Neural progenitor cell (in vitro differentiated cells): ENCODE data around the gene TIGD3. TPM values are rescaled to one million over a fixed set of nuclear protein-coding genes. Genes with fewer than 3 reads are reported as not detected.
A peak's percentile ranks its signal among the peaks of the same experiment; 100 is the strongest.

Source experiments
- DNase-seq: peaks from one replicate; pipeline ENCODE4 v3.0.0-alpha.2; 2016; ENCODE audit warnings: low spot score
- H2AFZ ChIP-seq: fragments of 200-600 bp; sonication (generic); replicated peaks from 2 replicates; pipeline ENCODE4 v1.6.1; 2016; ENCODE audit warnings: antibody characterized with exemption
- H3F3A ChIP-seq: fragments of 200-600 bp; sonication (generic); 2 replicates; pipeline ENCODE4 v1.6.1; 2016; ENCODE audit warnings: antibody characterized with exemption, low read depth
- H3K27ac ChIP-seq: fragments of 200-600 bp; sonication (generic); 2 replicates; pipeline ENCODE4 v1.5.1; 2016; ENCODE audit warnings: mild to moderate bottlenecking
- H3K27me3 ChIP-seq: fragments of 200-600 bp; sonication (generic); 2 replicates; pipeline ENCODE4 v1.6.1; 2016; ENCODE audit warnings: mild to moderate bottlenecking, moderate library complexity
- H3K36me3 ChIP-seq: fragments of 200-600 bp; sonication (generic); 2 replicates; pipeline ENCODE4 v1.5.1; 2016
- H3K4me1 ChIP-seq: fragments of 200-600 bp; sonication (generic); 2 replicates; pipeline ENCODE4 v1.6.1; 2016; ENCODE audit warnings: mixed run types
- H3K4me2 ChIP-seq: fragments of 200-600 bp; sonication (generic); 2 replicates; pipeline ENCODE4 v1.6.1; 2016
- H3K4me3 ChIP-seq: fragments of 200-600 bp; sonication (generic); 2 replicates; pipeline ENCODE4 v1.5.1; 2016
- H3K79me2 ChIP-seq: fragments of 200-600 bp; sonication (generic); 2 replicates; pipeline ENCODE4 v1.6.1; 2016; ENCODE audit warnings: low read depth
- H3K9ac ChIP-seq: fragments of 200-600 bp; sonication (generic); 2 replicates; pipeline ENCODE4 v1.6.1; 2016
- H3K9me3 ChIP-seq: fragments of 200-600 bp; sonication (generic); 2 replicates; pipeline ENCODE4 v1.5.1; 2016; ENCODE audit warnings: low read depth
- H4K20me1 ChIP-seq: fragments of 200-600 bp; sonication (generic); 2 replicates; pipeline ENCODE4 v1.6.1; 2016; ENCODE audit warnings: low read depth
- H3K27ac Mint-ChIP-seq: 3 replicates; pipeline ENCODE4 v1.8.0; 2021; ENCODE audit warnings: mixed read lengths
- H3K27me3 Mint-ChIP-seq: 2 replicates; pipeline ENCODE4 v1.8.0; 2022; ENCODE audit warnings: low read depth, mild to moderate bottlenecking, inconsistent platforms, moderate library complexity, mixed read lengths; ENCODE audit not compliant: insufficient read depth
- H3K36me3 Mint-ChIP-seq: 3 replicates; pipeline ENCODE4 v1.8.0; 2021; ENCODE audit warnings: mixed read lengths
- H3K4me1 Mint-ChIP-seq: 3 replicates; pipeline ENCODE4 v1.8.0; 2021; ENCODE audit warnings: mixed read lengths
- H3K4me3 Mint-ChIP-seq: 3 replicates; pipeline ENCODE4 v1.8.0; 2021; ENCODE audit warnings: mild to moderate bottlenecking, moderate library complexity, mixed read lengths
- H3K9me3 Mint-ChIP-seq: 3 replicates; pipeline ENCODE4 v1.8.0; 2020; ENCODE audit warnings: mixed read lengths
- CTCF ChIP-seq: fragments of 200-600 bp; sonication (generic); IDR thresholded peaks from 2 replicates; pipeline ENCODE4 v1.5.1; 2017; ENCODE audit warnings: antibody characterized with exemption, mild to moderate bottlenecking
- EZH2 ChIP-seq: fragments of 200-600 bp; sonication (generic); IDR thresholded peaks from 2 replicates; pipeline ENCODE4 v1.6.1; 2017; ENCODE audit warnings: antibody characterized with exemption, mild to moderate bottlenecking, moderate library complexity
- EZH2phosphoT487 ChIP-seq: fragments of 200-600 bp; sonication (generic); IDR thresholded peaks from 2 replicates; pipeline ENCODE4 v1.6.1; 2017; ENCODE audit warnings: antibody characterized with exemption
- total RNA-seq: library from RNA; depleted of rRNA; stranded (reverse); fragments of >200 nt; gene quantifications from 2 replicates; pipeline ENCODE4 v1.2.3, GENCODE V29; 2015; ENCODE audit warnings: low replicate concordance

The TIGD3 gene
- total RNA-seq, 1 donor from 2014 or later = 2.5 TPM

- no peak for DNase-seq
- Mint-ChIP-seq H3K4me1 (peaks cover 38% of the 10 kb centered on the region), H3K27me3 (peaks cover 14% of the 10 kb centered on the region), H3K36me3 (no peaks in the 10 kb centered on the region), H3K27ac (no peak overlapping the region), H3K9me3 (no peaks in the 10 kb centered on the region), H3K4me3 (peak overlapping the region; percentile 88)
- Histone ChIP-seq H3K27ac (no peak overlapping the region), H3K36me3 (no peaks in the 10 kb centered on the region), H2AFZ (no peak overlapping the region), H3K79me2 (no peaks in the 10 kb centered on the region), H3K4me1 (peaks cover 35% of the 10 kb centered on the region), H4K20me1 (peaks cover 28% of the 10 kb centered on the region), H3K27me3 (peaks cover 30% of the 10 kb centered on the region), H3K9ac (no peak overlapping the region), H3K4me2 (peak overlapping the region; percentile 97), H3F3A (peaks cover 45% of the 10 kb centered on the region), H3K9me3 (no peaks in the 10 kb centered on the region), H3K4me3 (peak overlapping the region; percentile 72)
- TF ChIP-seq CTCF = no peak
- no peak for TF ChIP-seq EZH2phosphoT487
- TF ChIP-seq EZH2 = no peak
These were observed 38.7 kb upstream of the TIGD3 start for GRCh38 chr11:65315866-65316226.

GRCh38 chr11:65316227-65317024 is 38.1 kb upstream of the TIGD3 start:
- Histone ChIP-seq H3K9me3 (no peaks in the 10 kb centered on the region), H2AFZ (peak overlapping the region; percentile 74), H4K20me1 (peaks cover 22% of the 10 kb centered on the region), H3K36me3 (no peaks in the 10 kb centered on the region), H3K4me1 (peaks cover 29% of the 10 kb centered on the region), H3K27me3 (peaks cover 30% of the 10 kb centered on the region), H3K79me2 (no peaks in the 10 kb centered on the region), H3K4me2 (peak overlapping the region; percentile 79), H3K4me3 (peak overlapping the region; percentile 24), H3F3A (peaks cover 39% of the 10 kb centered on the region), H3K9ac (no peak overlapping the region), H3K27ac (no peak overlapping the region)
- TF ChIP-seq CTCF (no peak), EZH2phosphoT487 (no peak), EZH2 (no peak)
- Mint-ChIP-seq H3K4me3 (peak overlapping the region; percentile 88), H3K36me3 (no peaks in the 10 kb centered on the region), H3K27ac (no peak overlapping the region), H3K9me3 (no peaks in the 10 kb centered on the region), H3K4me1 (peaks cover 33% of the 10 kb centered on the region), H3K27me3 (peaks cover 13% of the 10 kb centered on the region)
- peak; percentile 25 for DNase-seq

GRCh38 chr11:65317025-65317786 is 37.3 kb upstream of the TIGD3 start:
- no peak for TF ChIP-seq EZH2
- Histone ChIP-seq H3K79me2 (no peaks in the 10 kb centered on the region), H4K20me1 (peaks cover 20% of the 10 kb centered on the region), H3K9me3 (no peaks in the 10 kb centered on the region), H3K4me2 (peak overlapping the region; percentile 79), H3K36me3 (no peaks in the 10 kb centered on the region), H3K27me3 (peaks cover 30% of the 10 kb centered on the region), H3K9ac (no peak overlapping the region), H3K27ac (no peak overlapping the region), H3F3A (peaks cover 36% of the 10 kb centered on the region), H3K4me1 (peaks cover 26% of the 10 kb centered on the region), H3K4me3 (peak overlapping the region; percentile 24), H2AFZ (peak overlapping the region; percentile 74)
- Mint-ChIP-seq H3K9me3 (no peaks in the 10 kb centered on the region), H3K4me1 (peaks cover 30% of the 10 kb centered on the region), H3K27ac (no peak overlapping the region), H3K36me3 (no peaks in the 10 kb centered on the region), H3K27me3 (peaks cover 12% of the 10 kb centered on the region), H3K4me3 (peak overlapping the region; percentile 88)
- peak; percentile 69 for DNase-seq
